HEK293 (cell line): ENCODE measurements around the gene FHL2.

ENCODE experiments used
- AEBP2 ChIP-seq: fragments of 450-650 bp; formaldehyde crosslinking; IDR thresholded peaks from 2 replicates; pipeline ENCODE4 v1.5.1; 2016; ENCODE audit warnings: missing biosample characterization, missing genetic modification characterization, borderline replicate concordance
- ATF2 ChIP-seq: fragments of 450-650 bp; formaldehyde crosslinking; IDR thresholded peaks from 2 replicates; pipeline ENCODE4 v1.5.1; 2016; ENCODE audit warnings: missing biosample characterization, missing genetic modification characterization, low read depth
- CTCF ChIP-seq: fragments of 450-650 bp; formaldehyde crosslinking; IDR thresholded peaks from 2 replicates; pipeline ENCODE4 v1.5.1; 2016; ENCODE audit warnings: missing biosample characterization, missing genetic modification characterization
- HOXA7 ChIP-seq: sonication (generic); formaldehyde crosslinking; IDR thresholded peaks from 2 replicates; pipeline ENCODE4 v1.8.1; 2022; ENCODE audit warnings: missing genetic modification reagents, borderline replicate concordance
- ZNF76 ChIP-seq: fragments of 450-650 bp; formaldehyde crosslinking; IDR thresholded peaks from 2 replicates; pipeline ENCODE4; 2016; ENCODE audit warnings: low read depth, missing biosample characterization, missing genetic modification characterization, borderline replicate concordance
- ZNF777 ChIP-seq: fragments of 450-650 bp; formaldehyde crosslinking; IDR thresholded peaks from 2 replicates; pipeline ENCODE4 v1.5.1; 2017; ENCODE audit warnings: missing biosample characterization, missing genetic modification characterization, borderline replicate concordance
- TF ChIP-seq, protein P1 (sequence below): sonication (generic); formaldehyde crosslinking; IDR thresholded peaks from 2 replicates; pipeline ENCODE4 v1.8.1; 2022; ENCODE audit warnings: mild to moderate bottlenecking, moderate library complexity, missing genetic modification reagents

DNA sequence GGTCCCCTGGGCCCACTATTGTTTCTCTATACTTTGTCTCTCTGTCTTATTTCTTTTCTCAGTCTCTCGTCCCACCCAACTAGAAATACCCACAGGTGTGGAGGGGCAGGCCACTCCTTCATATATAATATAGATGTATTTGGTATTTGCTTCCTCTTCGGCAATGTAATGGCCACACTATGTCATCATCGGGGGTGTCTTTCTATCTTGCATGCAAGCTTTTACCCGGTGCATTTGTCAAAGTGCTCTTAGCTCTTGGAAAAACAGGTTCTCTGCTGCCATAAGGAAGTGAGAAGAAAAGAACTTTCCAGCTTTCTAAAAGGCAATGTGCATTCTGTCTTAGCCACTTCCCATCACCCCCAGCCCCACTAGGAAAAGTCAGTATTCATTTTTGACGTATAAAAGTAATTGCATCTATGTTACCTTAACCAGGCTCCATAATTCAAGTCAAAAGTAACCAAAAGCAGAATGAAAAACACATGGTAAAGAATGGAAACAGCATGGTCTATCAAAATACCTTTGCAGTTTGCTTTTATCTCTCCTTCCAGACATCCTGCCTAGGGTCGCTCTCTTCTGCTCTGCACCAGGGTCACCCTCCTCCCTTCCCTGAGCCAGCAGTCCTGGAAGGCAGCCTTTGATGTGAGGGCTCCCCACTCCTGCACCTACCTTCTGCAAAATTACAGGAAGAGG, 27.2 kb upstream of the FHL2 start:
- TF ChIP-seq ZNF76 (tag by site-specific recombination) (no peak), CTCF (no peak), AEBP2 (tag by site-specific recombination) (no peak), HOXA7 (CRISPR knock-in tag) (no peak), ATF2 (tag by site-specific recombination) (no peak), ZNF777 (tag by site-specific recombination) (no peak)
- TF ChIP-seq, protein P1, sequence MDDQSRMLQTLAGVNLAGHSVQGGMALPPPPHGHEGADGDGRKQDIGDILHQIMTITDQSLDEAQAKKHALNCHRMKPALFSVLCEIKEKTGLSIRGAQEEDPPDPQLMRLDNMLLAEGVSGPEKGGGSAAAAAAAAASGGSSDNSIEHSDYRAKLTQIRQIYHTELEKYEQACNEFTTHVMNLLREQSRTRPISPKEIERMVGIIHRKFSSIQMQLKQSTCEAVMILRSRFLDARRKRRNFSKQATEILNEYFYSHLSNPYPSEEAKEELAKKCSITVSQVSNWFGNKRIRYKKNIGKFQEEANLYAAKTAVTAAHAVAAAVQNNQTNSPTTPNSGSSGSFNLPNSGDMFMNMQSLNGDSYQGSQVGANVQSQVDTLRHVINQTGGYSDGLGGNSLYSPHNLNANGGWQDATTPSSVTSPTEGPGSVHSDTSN: no peak
